HepG2 (cell line): Measurements from ENCODE around the gene SPINK4.

Source experiments
- CREB1 ChIP-seq, 2 experiments: fragments of 450-650 bp in 1 of 2; IDR thresholded peaks; 2 replicates each; pipeline ENCODE4 v1.6.1; 2016 to 2017; ENCODE audit warnings: control low read depth in 1 of 2, mild to moderate bottlenecking in 1 of 2, missing compliant biosample characterization in 1 of 2, missing genetic modification characterization in 1 of 2
- EP300 ChIP-seq, 3 experiments: sonication (generic) in 1 of 3; formaldehyde crosslinking in 1 of 3; IDR thresholded peaks; 2 replicates each; pipeline versions ENCODE4 v1.5.1 to v1.6.1; 2011 to 2020; ENCODE audit warnings: low read depth in 2 of 3, low read length in 2 of 3, borderline replicate concordance in 1 of 3, improper control_type of control experiment in 1 of 3, mild to moderate bottlenecking in 1 of 3, missing genetic modification reagents in 1 of 3, moderate library complexity in 1 of 3
- GTF2F1 ChIP-seq: fragments of 150-350 bp; IDR thresholded peaks from 2 replicates; pipeline ENCODE4 v1.6.1; 2014; ENCODE audit warnings: low read length
- RNF2 ChIP-seq: fragments of 450-650 bp; conservative IDR thresholded peaks from 2 replicates; pipeline ENCODE4 v1.6.1; 2016; ENCODE audit warnings: low read depth
- ZNF230 ChIP-seq: sonication (generic); formaldehyde crosslinking; IDR thresholded peaks from 2 replicates; pipeline ENCODE4 v1.4.0; 2020; ENCODE audit warnings: mild to moderate bottlenecking, missing genetic modification reagents
- ZNF234 ChIP-seq: sonication (generic); formaldehyde crosslinking; conservative IDR thresholded peaks from 2 replicates; pipeline ENCODE4 v1.5.1; 2020; ENCODE audit warnings: mild to moderate bottlenecking, missing genetic modification reagents
- ZNF3 ChIP-seq: IDR thresholded peaks from 2 replicates; pipeline ENCODE4 v1.7.0; 2017; ENCODE audit warnings: inconsistent platforms
- TF ChIP-seq, protein P1 (sequence below): sonication (generic); formaldehyde crosslinking; IDR thresholded peaks from 2 replicates; pipeline ENCODE4 v1.4.0; 2020; ENCODE audit warnings: missing genetic modification reagents
- TF ChIP-seq, protein P2 (sequence below): sonication (generic); formaldehyde crosslinking; IDR thresholded peaks from 2 replicates; pipeline ENCODE4 v1.4.0; 2020; ENCODE audit warnings: missing genetic modification reagents

DNA sequence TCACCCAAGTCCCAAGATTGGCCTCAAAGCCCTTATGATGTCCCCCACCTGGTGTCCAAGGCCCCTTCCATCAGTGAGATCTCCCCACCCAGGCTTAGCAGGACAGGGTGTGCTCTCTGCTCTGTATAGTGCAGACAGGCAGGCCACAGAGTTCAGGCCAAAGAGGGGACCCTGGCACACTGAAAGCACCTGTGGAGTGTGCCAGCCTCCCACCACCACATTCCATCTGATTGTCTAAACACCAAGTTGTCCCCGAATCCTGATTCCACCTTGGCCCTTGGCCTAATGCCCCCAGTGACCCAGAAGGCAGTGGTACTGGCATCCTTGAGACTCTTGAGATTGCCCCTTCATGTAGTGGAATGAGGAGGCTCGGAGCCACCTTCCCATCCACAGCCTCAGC, 5.4 kb downstream of the SPINK4 start:
- TF ChIP-seq CREB1 (IDR thresholded peaks at IDR 0.05) (no peak), CREB1 (CRISPR knock-in tag; IDR thresholded peaks at IDR 0.05) (no peak), EP300 (IDR thresholded peaks at IDR 0.05; ENCODE audit: low read depth in 2 of 2, low read length in 2 of 2) (no peak), EP300 (CRISPR knock-in tag; IDR thresholded peaks at IDR 0.05; ENCODE audit: borderline replicate concordance) (no peak), ZNF3 (CRISPR knock-in tag) (no peak), RNF2 (no peak), GTF2F1 (no peak), ZNF230 (CRISPR knock-in tag) (no peak), ZNF234 (CRISPR knock-in tag) (no peak)
- TF ChIP-seq, protein P1, sequence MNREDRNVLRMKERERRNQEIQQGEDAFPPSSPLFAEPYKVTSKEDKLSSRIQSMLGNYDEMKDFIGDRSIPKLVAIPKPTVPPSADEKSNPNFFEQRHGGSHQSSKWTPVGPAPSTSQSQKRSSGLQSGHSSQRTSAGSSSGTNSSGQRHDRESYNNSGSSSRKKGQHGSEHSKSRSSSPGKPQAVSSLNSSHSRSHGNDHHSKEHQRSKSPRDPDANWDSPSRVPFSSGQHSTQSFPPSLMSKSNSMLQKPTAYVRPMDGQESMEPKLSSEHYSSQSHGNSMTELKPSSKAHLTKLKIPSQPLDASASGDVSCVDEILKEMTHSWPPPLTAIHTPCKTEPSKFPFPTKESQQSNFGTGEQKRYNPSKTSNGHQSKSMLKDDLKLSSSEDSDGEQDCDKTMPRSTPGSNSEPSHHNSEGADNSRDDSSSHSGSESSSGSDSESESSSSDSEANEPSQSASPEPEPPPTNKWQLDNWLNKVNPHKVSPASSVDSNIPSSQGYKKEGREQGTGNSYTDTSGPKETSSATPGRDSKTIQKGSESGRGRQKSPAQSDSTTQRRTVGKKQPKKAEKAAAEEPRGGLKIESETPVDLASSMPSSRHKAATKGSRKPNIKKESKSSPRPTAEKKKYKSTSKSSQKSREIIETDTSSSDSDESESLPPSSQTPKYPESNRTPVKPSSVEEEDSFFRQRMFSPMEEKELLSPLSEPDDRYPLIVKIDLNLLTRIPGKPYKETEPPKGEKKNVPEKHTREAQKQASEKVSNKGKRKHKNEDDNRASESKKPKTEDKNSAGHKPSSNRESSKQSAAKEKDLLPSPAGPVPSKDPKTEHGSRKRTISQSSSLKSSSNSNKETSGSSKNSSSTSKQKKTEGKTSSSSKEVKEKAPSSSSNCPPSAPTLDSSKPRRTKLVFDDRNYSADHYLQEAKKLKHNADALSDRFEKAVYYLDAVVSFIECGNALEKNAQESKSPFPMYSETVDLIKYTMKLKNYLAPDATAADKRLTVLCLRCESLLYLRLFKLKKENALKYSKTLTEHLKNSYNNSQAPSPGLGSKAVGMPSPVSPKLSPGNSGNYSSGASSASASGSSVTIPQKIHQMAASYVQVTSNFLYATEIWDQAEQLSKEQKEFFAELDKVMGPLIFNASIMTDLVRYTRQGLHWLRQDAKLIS (CRISPR knock-in tag) = no peak
- TF ChIP-seq, protein P2, sequence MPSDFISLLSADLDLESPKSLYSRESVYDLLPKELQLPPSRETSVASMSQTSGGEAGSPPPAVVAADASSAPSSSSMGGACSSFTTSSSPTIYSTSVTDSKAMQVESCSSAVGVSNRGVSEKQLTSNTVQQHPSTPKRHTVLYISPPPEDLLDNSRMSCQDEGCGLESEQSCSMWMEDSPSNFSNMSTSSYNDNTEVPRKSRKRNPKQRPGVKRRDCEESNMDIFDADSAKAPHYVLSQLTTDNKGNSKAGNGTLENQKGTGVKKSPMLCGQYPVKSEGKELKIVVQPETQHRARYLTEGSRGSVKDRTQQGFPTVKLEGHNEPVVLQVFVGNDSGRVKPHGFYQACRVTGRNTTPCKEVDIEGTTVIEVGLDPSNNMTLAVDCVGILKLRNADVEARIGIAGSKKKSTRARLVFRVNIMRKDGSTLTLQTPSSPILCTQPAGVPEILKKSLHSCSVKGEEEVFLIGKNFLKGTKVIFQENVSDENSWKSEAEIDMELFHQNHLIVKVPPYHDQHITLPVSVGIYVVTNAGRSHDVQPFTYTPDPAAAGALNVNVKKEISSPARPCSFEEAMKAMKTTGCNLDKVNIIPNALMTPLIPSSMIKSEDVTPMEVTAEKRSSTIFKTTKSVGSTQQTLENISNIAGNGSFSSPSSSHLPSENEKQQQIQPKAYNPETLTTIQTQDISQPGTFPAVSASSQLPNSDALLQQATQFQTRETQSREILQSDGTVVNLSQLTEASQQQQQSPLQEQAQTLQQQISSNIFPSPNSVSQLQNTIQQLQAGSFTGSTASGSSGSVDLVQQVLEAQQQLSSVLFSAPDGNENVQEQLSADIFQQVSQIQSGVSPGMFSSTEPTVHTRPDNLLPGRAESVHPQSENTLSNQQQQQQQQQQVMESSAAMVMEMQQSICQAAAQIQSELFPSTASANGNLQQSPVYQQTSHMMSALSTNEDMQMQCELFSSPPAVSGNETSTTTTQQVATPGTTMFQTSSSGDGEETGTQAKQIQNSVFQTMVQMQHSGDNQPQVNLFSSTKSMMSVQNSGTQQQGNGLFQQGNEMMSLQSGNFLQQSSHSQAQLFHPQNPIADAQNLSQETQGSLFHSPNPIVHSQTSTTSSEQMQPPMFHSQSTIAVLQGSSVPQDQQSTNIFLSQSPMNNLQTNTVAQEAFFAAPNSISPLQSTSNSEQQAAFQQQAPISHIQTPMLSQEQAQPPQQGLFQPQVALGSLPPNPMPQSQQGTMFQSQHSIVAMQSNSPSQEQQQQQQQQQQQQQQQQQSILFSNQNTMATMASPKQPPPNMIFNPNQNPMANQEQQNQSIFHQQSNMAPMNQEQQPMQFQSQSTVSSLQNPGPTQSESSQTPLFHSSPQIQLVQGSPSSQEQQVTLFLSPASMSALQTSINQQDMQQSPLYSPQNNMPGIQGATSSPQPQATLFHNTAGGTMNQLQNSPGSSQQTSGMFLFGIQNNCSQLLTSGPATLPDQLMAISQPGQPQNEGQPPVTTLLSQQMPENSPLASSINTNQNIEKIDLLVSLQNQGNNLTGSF (CRISPR knock-in tag) = no peak
